ENCODE data around the gene VSIG10L2.

VSIG10L2 gene

GRCh38 chr11:125921042-125921441 lies 24.8 kb upstream of the VSIG10L2 start:
- 88% methylated on average over 8 of the region's 9 CpGs for WGBS
- no peak for DNase-seq
- no peak overlapping the region for H2AK5ac ChIP-seq (ENCODE audit: low read length, severe bottlenecking)

GRCh38 chr11:125922156-125922555 lies 23.7 kb upstream of the VSIG10L2 start:
- H3K79me1 ChIP-seq (replicated peaks; ENCODE audit: low read length, poor library complexity, severe bottlenecking): no peaks in the 10 kb centered on the region
- no peak overlapping the region for H3K9ac ChIP-seq (ENCODE audit: low read length)
- H2BK15ac ChIP-seq (ENCODE audit: low read depth, poor library complexity, severe bottlenecking): no peak overlapping the region
- H3K18ac ChIP-seq (ENCODE audit: low read depth in 1 of 2, low read length in 2 of 2): no peak overlapping the region
- no peak overlapping the region for H4K8ac ChIP-seq (ENCODE audit: low read length)
- no peak overlapping the region for H4K91ac ChIP-seq (ENCODE audit: low read length)
- no peak overlapping the region for H3K4ac ChIP-seq (ENCODE audit: low read depth in 1 of 2, low read length in 2 of 2)
- no peak overlapping the region for H2BK5ac ChIP-seq (ENCODE audit: low read depth, low read length, poor library complexity, severe bottlenecking)
- no peak for DNase-seq
- H3K27me3 ChIP-seq (ENCODE audit: control insufficient read depth in 1 of 2, insufficient read depth in 1 of 2, low read length in 2 of 2): peaks cover 29 to 51% of the 10 kb centered on the region in 2 experiments
- no peaks in the 10 kb centered on the region for H3K9me3 ChIP-seq (ENCODE audit: control insufficient read depth, low read length)
- H3K23ac ChIP-seq (ENCODE audit: low read length in 2 of 2): no peak overlapping the region
- no peak overlapping the region for H2BK12ac ChIP-seq (ENCODE audit: low read length in 2 of 2)
- no peak overlapping the region for H3K27ac ChIP-seq (ENCODE audit: low read length, poor library complexity, severe bottlenecking)
- H3K14ac ChIP-seq (ENCODE audit: low read length in 2 of 2): no peak overlapping the region
- no peaks in the 10 kb centered on the region for H3K4me1 ChIP-seq (ENCODE audit: control insufficient read depth, insufficient read depth, low read depth, low read length)
- WGBS: 73% methylated on average over 3 of the region's 3 CpGs
- no peaks in the 10 kb centered on the region for H3K36me3 ChIP-seq (ENCODE audit: control insufficient read depth in 1 of 2, insufficient read depth in 2 of 2, low read depth in 1 of 2, low read length in 2 of 2)
- no peak overlapping the region for H2AK5ac ChIP-seq (ENCODE audit: low read length, severe bottlenecking)
- H2AFZ ChIP-seq (ENCODE audit: low read depth, low read length): no peak overlapping the region
- no peak overlapping the region for H3K4me3 ChIP-seq (ENCODE audit: insufficient read depth in 1 of 2, low read depth in 1 of 2, low read length in 2 of 2)
- no peak overlapping the region for H3K4me2 ChIP-seq (ENCODE audit: low read length, poor library complexity, severe bottlenecking)
- no peak overlapping the region for H2BK120ac ChIP-seq (ENCODE audit: low read depth, low read length)

More at GRCh38 chr11:125921042-125921441, 24.8 kb upstream of the VSIG10L2 start:
- H2BK5ac ChIP-seq (ENCODE audit: low read depth, low read length, poor library complexity, severe bottlenecking): no peak overlapping the region
- no peaks in the 10 kb centered on the region for H3K79me1 ChIP-seq (replicated peaks; ENCODE audit: low read length, poor library complexity, severe bottlenecking)
- H3K4ac ChIP-seq (ENCODE audit: low read depth in 1 of 2, low read length in 2 of 2): no peak overlapping the region
- no peak overlapping the region for H3K23ac ChIP-seq (ENCODE audit: low read length in 2 of 2)
- no peaks in the 10 kb centered on the region for H3K4me1 ChIP-seq (ENCODE audit: control insufficient read depth, insufficient read depth, low read depth, low read length)
- H3K4me3 ChIP-seq (ENCODE audit: insufficient read depth in 1 of 2, low read depth in 1 of 2, low read length in 2 of 2): no peak overlapping the region
- H3K36me3 ChIP-seq (ENCODE audit: control insufficient read depth in 1 of 2, insufficient read depth in 2 of 2, low read depth in 1 of 2, low read length in 2 of 2): no peaks in the 10 kb centered on the region
- H4K91ac ChIP-seq (ENCODE audit: low read length): no peak overlapping the region
- no peak overlapping the region for H2AFZ ChIP-seq (ENCODE audit: low read depth, low read length)
- H4K8ac ChIP-seq (ENCODE audit: low read length): no peak overlapping the region
- H3K18ac ChIP-seq (ENCODE audit: low read depth in 1 of 2, low read length in 2 of 2): no peak overlapping the region
- H2BK15ac ChIP-seq (ENCODE audit: low read depth, poor library complexity, severe bottlenecking): no peak overlapping the region
- H3K27ac ChIP-seq (ENCODE audit: low read length, poor library complexity, severe bottlenecking): no peak overlapping the region
- no peak overlapping the region for H2BK120ac ChIP-seq (ENCODE audit: low read depth, low read length)
- H3K9me3 ChIP-seq (ENCODE audit: control insufficient read depth, low read length): no peaks in the 10 kb centered on the region
- H3K4me2 ChIP-seq (ENCODE audit: low read length, poor library complexity, severe bottlenecking): no peak overlapping the region
- H2BK12ac ChIP-seq (ENCODE audit: low read length in 2 of 2): no peak overlapping the region
- peaks cover 37 to 59% of the 10 kb centered on the region in 2 experiments for H3K27me3 ChIP-seq (ENCODE audit: control insufficient read depth in 1 of 2, insufficient read depth in 1 of 2, low read length in 2 of 2)
- no peak overlapping the region for H3K14ac ChIP-seq (ENCODE audit: low read length in 2 of 2)
- H3K9ac ChIP-seq (ENCODE audit: low read length): no peak overlapping the region

GRCh38 chr11:125923012-125923579 lies 22.7 kb upstream of the VSIG10L2 start:
- H3K36me3 ChIP-seq (ENCODE audit: control insufficient read depth in 1 of 2, insufficient read depth in 2 of 2, low read depth in 1 of 2, low read length in 2 of 2): no peaks in the 10 kb centered on the region
- no peak overlapping the region for H2AFZ ChIP-seq (ENCODE audit: low read depth, low read length)
- H3K4ac ChIP-seq (ENCODE audit: low read depth in 1 of 2, low read length in 2 of 2): no peak overlapping the region
- H3K4me2 ChIP-seq (ENCODE audit: low read length, poor library complexity, severe bottlenecking): no peak overlapping the region
- no peak overlapping the region for H2BK120ac ChIP-seq (ENCODE audit: low read depth, low read length)
- no peaks in the 10 kb centered on the region for H3K9me3 ChIP-seq (ENCODE audit: control insufficient read depth, low read length)
- H3K27ac ChIP-seq (ENCODE audit: low read length, poor library complexity, severe bottlenecking): no peak overlapping the region
- DNase-seq: peak; percentile 71
- no peaks in the 10 kb centered on the region for H3K79me1 ChIP-seq (replicated peaks; ENCODE audit: low read length, poor library complexity, severe bottlenecking)
- H3K27me3 ChIP-seq (ENCODE audit: control insufficient read depth in 1 of 2, insufficient read depth in 1 of 2, low read length in 2 of 2): peaks cover 23 to 47% of the 10 kb centered on the region in 2 experiments
- H2BK12ac ChIP-seq (ENCODE audit: low read length in 2 of 2): no peak overlapping the region
- no peak overlapping the region for H3K4me3 ChIP-seq (ENCODE audit: insufficient read depth in 1 of 2, low read depth in 1 of 2, low read length in 2 of 2)
- WGBS: 0% methylated on average over 1 of the region's 8 CpGs
- no peaks in the 10 kb centered on the region for H3K4me1 ChIP-seq (ENCODE audit: control insufficient read depth, insufficient read depth, low read depth, low read length)
- H3K14ac ChIP-seq (ENCODE audit: low read length in 2 of 2): no peak overlapping the region
- no peak overlapping the region for H2BK5ac ChIP-seq (ENCODE audit: low read depth, low read length, poor library complexity, severe bottlenecking)
- H4K91ac ChIP-seq (ENCODE audit: low read length): no peak overlapping the region
- H2BK15ac ChIP-seq (ENCODE audit: low read depth, poor library complexity, severe bottlenecking): no peak overlapping the region
- H4K8ac ChIP-seq (ENCODE audit: low read length): no peak overlapping the region
- H3K18ac ChIP-seq (ENCODE audit: low read depth in 1 of 2, low read length in 2 of 2): no peak overlapping the region
- H2AK5ac ChIP-seq (ENCODE audit: low read length, severe bottlenecking): no peak overlapping the region
- H3K9ac ChIP-seq (ENCODE audit: low read length): no peak overlapping the region
- H3K23ac ChIP-seq (ENCODE audit: low read length in 2 of 2): no peak overlapping the region

- Histone ChIP-seq H2AFZ (ENCODE audit: low read depth, low read length) (no peak overlapping the region), H3K79me1 (replicated peaks; ENCODE audit: low read length, poor library complexity, severe bottlenecking) (no peaks in the 10 kb centered on the region), H3K27me3 (ENCODE audit: control insufficient read depth in 1 of 2, insufficient read depth in 1 of 2, low read length in 2 of 2) (peaks cover 18 to 43% of the 10 kb centered on the region in 2 experiments), H2BK5ac (ENCODE audit: low read depth, low read length, poor library complexity, severe bottlenecking) (no peak overlapping the region), H2AK5ac (ENCODE audit: low read length, severe bottlenecking) (no peak overlapping the region), H3K4me2 (ENCODE audit: low read length, poor library complexity, severe bottlenecking) (no peak overlapping the region), H3K14ac (ENCODE audit: low read length in 2 of 2) (no peak overlapping the region), H4K8ac (ENCODE audit: low read length) (no peak overlapping the region), H3K4ac (ENCODE audit: low read depth in 1 of 2, low read length in 2 of 2) (no peak overlapping the region), H2BK12ac (ENCODE audit: low read length in 2 of 2) (no peak overlapping the region), H3K9ac (ENCODE audit: low read length) (no peak overlapping the region), H3K4me1 (ENCODE audit: control insufficient read depth, insufficient read depth, low read depth, low read length) (no peaks in the 10 kb centered on the region), H3K27ac (ENCODE audit: low read length, poor library complexity, severe bottlenecking) (no peak overlapping the region), H2BK120ac (ENCODE audit: low read depth, low read length) (no peak overlapping the region), H3K36me3 (ENCODE audit: control insufficient read depth in 1 of 2, insufficient read depth in 2 of 2, low read depth in 1 of 2, low read length in 2 of 2) (no peaks in the 10 kb centered on the region), H3K9me3 (ENCODE audit: control insufficient read depth, low read length) (no peaks in the 10 kb centered on the region), H3K4me3 (ENCODE audit: insufficient read depth in 1 of 2, low read depth in 1 of 2, low read length in 2 of 2) (no peak overlapping the region), H3K18ac (ENCODE audit: low read depth in 1 of 2, low read length in 2 of 2) (no peak overlapping the region), H2BK15ac (ENCODE audit: low read depth, poor library complexity, severe bottlenecking) (no peak overlapping the region), H4K91ac (ENCODE audit: low read length) (no peak overlapping the region), H3K23ac (ENCODE audit: low read length in 2 of 2) (no peak overlapping the region)
- WGBS: 81% methylated on average over 8 of the region's 8 CpGs
- DNase-seq: no peak
These were observed 22.2 kb upstream of the VSIG10L2 start for GRCh38 chr11:125923633-125924032.
